Stimulated activated CD8-positive, alpha-beta memory T cell treated with anti-CD3 and anti-CD28 coated beads, Interleukin-4, amount 100 ng/mL, for 1 hour (primary cell): Measurements from ENCODE around the gene ANK3.

Source experiments
- DNase-seq, 2 donors: peaks; one replicate each; pipeline ENCODE4 v3.0.0-alpha.2; 2020; ENCODE audit warnings: low read depth in 2 of 2, low spot score in 1 of 2

Gene ANK3

GRCh38 chr10:60389413-60390025 is at the start of gene ANK3:
TSS of gene ANK3 (minus strand) at chr10:60389875. CDS start at chr10:60389538, 337 bp downstream.
- no peak for DNase-seq

- no peak for DNase-seq
These were observed 44.9 kb upstream of the ANK3 start for GRCh38 chr10:60434418-60435046.

GRCh38 chr10:60433684-60434083 is 44.0 kb upstream of the ANK3 start:
- no peak for DNase-seq

- DNase-seq, result no peak
These were observed 41.3 kb upstream of the ANK3 start for GRCh38 chr10:60430836-60431597.

DNA sequence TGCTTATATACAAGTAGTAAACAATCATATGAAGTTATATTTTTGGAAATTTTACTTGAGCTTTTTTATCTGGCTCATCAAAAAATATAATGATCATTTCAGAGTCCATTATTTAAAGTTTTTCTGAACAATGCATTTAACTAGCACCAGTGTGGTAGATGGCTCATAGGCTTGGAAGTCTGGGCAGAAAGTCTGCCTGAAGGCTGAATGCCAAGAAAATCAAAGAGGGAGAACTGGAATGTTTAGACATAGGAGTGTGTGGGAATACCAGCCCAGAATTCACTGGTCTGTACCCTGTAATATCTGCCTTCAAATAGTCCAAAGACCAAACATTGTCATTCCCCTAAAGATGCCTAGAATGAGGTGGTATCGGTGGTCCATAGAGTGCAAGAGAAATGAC is 40.3 kb upstream of the ANK3 start:
- DNase-seq, result no peak

DNA sequence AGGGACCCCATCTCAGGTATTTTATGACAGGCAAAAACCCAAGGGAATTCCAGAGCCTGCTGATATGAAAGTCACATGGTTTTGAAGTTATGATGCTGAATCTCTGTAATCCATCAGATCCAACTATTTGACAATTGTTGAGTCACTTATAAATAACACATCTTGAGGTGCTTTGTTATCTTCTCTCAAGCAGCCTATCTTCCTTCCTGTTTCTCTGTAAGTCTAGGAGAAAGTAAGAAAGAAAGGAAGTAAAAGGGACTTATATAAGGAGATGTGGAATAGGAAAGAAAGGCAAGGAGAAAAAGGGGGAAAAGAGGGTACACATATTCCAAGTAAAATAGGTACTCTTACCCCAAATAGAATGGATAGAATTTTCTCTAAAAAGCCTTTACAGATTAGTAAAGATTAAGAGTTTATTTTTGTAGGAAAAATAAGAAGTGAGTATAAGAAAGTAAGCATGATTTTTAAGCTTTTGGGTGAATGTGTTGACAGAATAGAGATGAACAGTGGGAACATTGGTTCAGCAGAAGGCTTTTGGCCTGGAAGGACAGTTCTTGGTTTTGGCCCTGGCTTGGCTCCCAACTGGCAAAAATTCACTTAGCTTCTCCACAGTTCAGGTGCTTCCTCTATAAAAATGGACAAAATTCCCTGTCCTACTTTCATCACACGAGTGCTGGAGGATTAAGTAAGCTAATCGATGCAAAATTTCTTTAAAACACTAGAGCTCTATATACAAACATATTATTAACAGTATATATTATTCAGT is 39.6 kb upstream of the ANK3 start:
- no peak for DNase-seq

- DNase-seq, result no peak
These were observed 38.7 kb upstream of the ANK3 start for GRCh38 chr10:60428387-60428737.

DNA sequence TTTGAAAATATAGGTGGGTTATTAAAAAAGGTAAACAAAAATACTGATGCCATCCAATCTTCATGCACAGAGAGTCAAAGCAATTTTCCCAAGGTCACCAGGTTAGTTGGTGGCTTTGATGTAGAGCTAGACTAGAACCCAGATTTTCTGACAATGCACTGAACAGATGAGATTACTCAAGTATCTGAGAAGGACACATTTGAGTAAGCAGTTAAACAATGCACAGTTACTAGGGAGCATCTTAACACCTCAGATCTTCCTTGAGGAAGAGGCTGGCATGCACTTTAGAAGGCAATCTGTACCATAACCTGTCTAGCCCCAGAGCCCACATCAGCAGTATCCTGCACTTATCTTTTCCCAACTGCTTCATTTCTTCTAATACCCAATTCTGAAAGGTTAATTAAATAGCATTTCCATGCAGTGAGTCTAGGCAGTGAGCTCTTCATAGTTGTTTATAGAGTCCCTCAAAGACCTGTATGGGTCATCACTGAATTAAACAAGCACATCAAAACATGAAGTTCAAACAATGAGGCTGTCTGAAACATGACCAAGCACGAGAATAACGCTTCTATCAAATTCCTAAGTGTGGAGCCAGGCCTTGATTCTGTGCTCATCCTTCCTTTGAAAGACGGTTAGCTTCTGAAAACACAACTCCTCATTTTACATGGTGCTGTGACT is 38.2 kb upstream of the ANK3 start:
- no peak for DNase-seq

DNA sequence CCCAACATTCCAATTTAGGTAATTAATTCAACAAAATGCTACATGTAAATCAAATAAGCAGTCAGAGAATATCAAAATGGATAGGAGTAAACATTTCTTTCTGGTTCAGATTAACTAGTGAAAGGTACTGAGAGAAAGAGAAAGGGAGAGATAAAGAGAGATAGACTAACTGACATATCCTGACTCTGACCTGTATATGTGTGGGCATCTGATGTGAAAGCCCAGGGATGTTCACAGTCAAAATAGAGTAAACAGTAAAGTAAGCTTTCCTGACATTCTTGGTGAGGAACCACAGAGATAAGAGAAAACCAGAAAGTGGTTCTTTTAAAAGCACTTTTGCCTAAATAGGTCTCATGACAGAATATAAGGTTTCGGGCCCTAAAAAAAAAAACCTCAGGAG is 37.5 kb upstream of the ANK3 start:
- no peak for DNase-seq

DNA sequence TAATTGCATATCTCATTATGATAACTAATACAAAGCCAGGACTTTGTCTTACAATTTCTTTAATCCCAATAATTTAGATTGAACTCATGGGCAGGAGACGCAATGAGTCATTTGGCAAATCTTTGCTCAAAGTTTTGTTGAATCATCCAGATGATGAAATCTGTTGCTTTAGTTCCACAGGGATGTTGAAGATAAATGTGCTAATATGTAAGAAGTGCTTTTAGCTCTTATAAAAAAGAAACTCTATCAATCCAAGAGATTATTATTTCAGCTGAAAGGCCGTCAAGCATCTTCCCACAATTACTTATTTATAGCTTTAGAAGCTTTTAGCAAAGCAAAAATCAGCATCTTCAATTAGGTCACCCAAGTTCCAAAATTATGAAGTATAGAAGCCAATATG is 36.8 kb upstream of the ANK3 start:
- no peak for DNase-seq

GRCh38 chr10:60425392-60426110 is 35.9 kb upstream of the ANK3 start:
- DNase-seq, result no peak

DNA sequence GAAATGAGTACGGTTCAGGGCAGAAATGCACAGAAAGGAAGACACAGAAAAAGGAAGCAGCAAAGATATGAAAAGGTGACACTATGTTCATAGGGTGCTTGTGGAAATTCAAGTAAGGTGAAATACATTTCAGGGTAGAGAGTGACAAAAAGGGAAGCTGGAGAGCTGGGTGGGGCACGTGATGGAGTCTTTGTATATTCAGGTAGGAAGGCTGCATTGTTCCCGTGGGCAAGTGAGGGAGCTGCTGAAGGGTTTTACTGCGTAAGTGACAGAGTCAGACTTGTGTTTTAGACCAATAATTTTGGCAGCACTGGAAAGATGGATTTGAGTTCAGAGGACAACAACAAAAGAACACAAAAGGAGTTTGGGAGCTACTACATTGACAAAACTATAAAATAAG is 35.3 kb upstream of the ANK3 start:
- DNase-seq, result no peak

GRCh38 chr10:60423920-60424319 is 34.2 kb upstream of the ANK3 start:
- no peak for DNase-seq

- no peak for DNase-seq
These were observed 33.1 kb upstream of the ANK3 start for GRCh38 chr10:60422809-60423208.

GRCh38 chr10:60420991-60421894 is 31.6 kb upstream of the ANK3 start:
- no peak for DNase-seq

DNA sequence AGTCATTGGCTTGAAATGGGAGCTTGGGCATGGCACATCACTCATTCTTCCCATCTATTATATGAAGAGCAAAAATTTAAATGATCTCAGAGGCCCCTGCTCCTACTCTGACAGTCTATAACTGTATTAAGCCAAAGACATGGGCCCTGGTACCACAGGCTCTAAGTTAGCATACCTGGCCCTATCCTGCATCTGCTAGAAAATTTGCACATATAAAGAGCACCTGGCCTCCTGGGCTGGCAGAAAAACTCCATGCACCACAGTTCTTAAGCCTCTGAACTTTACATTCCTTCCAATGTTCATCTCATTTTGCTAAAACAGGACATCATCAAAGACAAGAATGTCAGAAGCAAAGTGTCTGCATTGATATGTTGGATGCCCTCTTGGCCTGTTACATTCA is 29.6 kb upstream of the ANK3 start:
- no peak for DNase-seq

- no peak for DNase-seq
These were observed 28.2 kb upstream of the ANK3 start for GRCh38 chr10:60417901-60418300.

- DNase-seq, result no peak
These were observed 27.3 kb upstream of the ANK3 start for GRCh38 chr10:60417024-60417423.

- DNase-seq, result no peak
These were observed 25.4 kb upstream of the ANK3 start for GRCh38 chr10:60414877-60415585.
